Measurements from ENCODE around the gene UHMK1. TPM values are rescaled to one million over a fixed set of nuclear protein-coding genes. Genes with fewer than 3 reads are reported as not detected.

UHMK1 gene
- total and polyA plus RNA-seq, 2 experiments from 2014 or later: 11.3 to 55.4 TPM

- H3K27me3 ChIP-seq: no peaks in the 10 kb centered on the region
- WGBS (ENCODE audit: low lambda C conversion rate, missing lambda C conversion rate): 86% methylated on average over 5 of the region's 5 CpGs
- no peak overlapping the region for H3K4me2 ChIP-seq
- TF ChIP-seq CTCF (IDR thresholded peaks at IDR 0.05; ENCODE audit: poor library complexity): no peak
- no peak for TF ChIP-seq EZH2 (IDR thresholded peaks at IDR 0.05; ENCODE audit: borderline replicate concordance)
- TF ChIP-seq EZH2phosphoT487 (IDR thresholded peaks at IDR 0.05; ENCODE audit: low read depth, severe bottlenecking, unreplicated experiment): no peak
- no peaks in the 10 kb centered on the region for H3K9me2 ChIP-seq (replicated peaks; ENCODE audit: insufficient read depth)
- no peak overlapping the region for H3K4me3 ChIP-seq
- H3K4me1 ChIP-seq (ENCODE audit: insufficient read depth): no peaks in the 10 kb centered on the region
- DNase-seq (ENCODE audit: low spot score): peak; percentile 52
- H2AFZ ChIP-seq: no peak overlapping the region
- no peaks in the 10 kb centered on the region for H3K79me2 ChIP-seq
- H3K27ac ChIP-seq: peak overlapping the region; percentile 11
- no peaks in the 10 kb centered on the region for H3K36me3 ChIP-seq (replicated peaks; ENCODE audit: insufficient read depth, low read depth)
- no peaks in the 10 kb centered on the region for H3K9me3 ChIP-seq (ENCODE audit: low read depth)
- no peaks in the 10 kb centered on the region for H4K20me1 ChIP-seq (ENCODE audit: insufficient read depth, poor library complexity, severe bottlenecking)
These were observed 44.1 kb downstream of the UHMK1 start for GRCh38 chr1:162541619-162542141.

GRCh38 chr1:162543228-162543627 is 45.6 kb downstream of the UHMK1 start:
- Histone ChIP-seq H3K36me3 (replicated peaks; ENCODE audit: insufficient read depth, low read depth) (no peaks in the 10 kb centered on the region), H3K27me3 (no peaks in the 10 kb centered on the region), H3K9me2 (replicated peaks; ENCODE audit: insufficient read depth) (no peaks in the 10 kb centered on the region), H3K4me1 (ENCODE audit: insufficient read depth) (no peaks in the 10 kb centered on the region), H2AFZ (no peak overlapping the region), H3K4me3 (no peak overlapping the region), H3K27ac (no peak overlapping the region), H3K79me2 (no peaks in the 10 kb centered on the region), H3K9me3 (ENCODE audit: low read depth) (no peaks in the 10 kb centered on the region), H3K4me2 (no peak overlapping the region), H4K20me1 (ENCODE audit: insufficient read depth, poor library complexity, severe bottlenecking) (no peaks in the 10 kb centered on the region)
- 98% methylated on average over 3 of the region's 3 CpGs for WGBS (ENCODE audit: low lambda C conversion rate, missing lambda C conversion rate)
- no peak for TF ChIP-seq CTCF (IDR thresholded peaks at IDR 0.05; ENCODE audit: poor library complexity)
- TF ChIP-seq EZH2 (IDR thresholded peaks at IDR 0.05; ENCODE audit: borderline replicate concordance): no peak
- TF ChIP-seq EZH2phosphoT487 (IDR thresholded peaks at IDR 0.05; ENCODE audit: low read depth, severe bottlenecking, unreplicated experiment): no peak
- DNase-seq (ENCODE audit: low spot score): no peak

- H3K9me2 ChIP-seq (replicated peaks; ENCODE audit: insufficient read depth): no peaks in the 10 kb centered on the region
- H3K36me3 ChIP-seq (replicated peaks; ENCODE audit: insufficient read depth, low read depth): no peaks in the 10 kb centered on the region
- H3K4me3 ChIP-seq: no peak overlapping the region
- peaks cover 6% of the 10 kb centered on the region for H3K4me1 ChIP-seq (ENCODE audit: insufficient read depth)
- H3K9me3 ChIP-seq (ENCODE audit: low read depth): no peaks in the 10 kb centered on the region
- DNase-seq (ENCODE audit: low spot score): peak; percentile 34
- H3K4me2 ChIP-seq: no peak overlapping the region
- peak overlapping the region; percentile 71 for H3K27ac ChIP-seq
- H4K20me1 ChIP-seq (ENCODE audit: insufficient read depth, poor library complexity, severe bottlenecking): no peaks in the 10 kb centered on the region
- no peaks in the 10 kb centered on the region for H3K27me3 ChIP-seq
- WGBS (ENCODE audit: low lambda C conversion rate, missing lambda C conversion rate): 76% methylated on average over 4 of the region's 4 CpGs
- H3K79me2 ChIP-seq: no peaks in the 10 kb centered on the region
- H2AFZ ChIP-seq: peak overlapping the region; percentile 17
- TF ChIP-seq EZH2 (IDR thresholded peaks at IDR 0.05; ENCODE audit: borderline replicate concordance) (no peak), CTCF (IDR thresholded peaks at IDR 0.05; ENCODE audit: poor library complexity) (no peak), EZH2phosphoT487 (IDR thresholded peaks at IDR 0.05; ENCODE audit: low read depth, severe bottlenecking, unreplicated experiment) (no peak)
These were observed 50.6 kb downstream of the UHMK1 start for GRCh38 chr1:162548170-162548569.
